ENCODE results near the gene LINGO4.

Gene LINGO4

GRCh38 chr1:151847867-151848596 is 42.8 kb upstream of the LINGO4 start:
- no peak overlapping the region for H3K9ac ChIP-seq (ENCODE audit: low read depth, low read length, poor library complexity, severe bottlenecking)
- H4K20me1 ChIP-seq (ENCODE audit: insufficient read depth, low read length, poor library complexity, severe bottlenecking), result no peaks in the 10 kb centered on the region
- H3K36me3 ChIP-seq (ENCODE audit: insufficient read depth, low read length), result no peaks in the 10 kb centered on the region
- H3K4me2 ChIP-seq (ENCODE audit: low read depth, low read length, poor library complexity, severe bottlenecking), result no peak overlapping the region
- no peaks in the 10 kb centered on the region for H3K9me3 ChIP-seq (ENCODE audit: insufficient read depth, low read depth, low read length)
- TF ChIP-seq CTCF (conservative IDR thresholded peaks at IDR 0.05; ENCODE audit: low read length) (no peak), EZH2phosphoT487 (IDR thresholded peaks at IDR 0.05; ENCODE audit: borderline replicate concordance) (no peak)
- no peaks in the 10 kb centered on the region for H3K4me1 ChIP-seq (ENCODE audit: insufficient read depth, low read length, poor library complexity, severe bottlenecking)
- no peak overlapping the region for H3K4me3 ChIP-seq (ENCODE audit: low read length, poor library complexity, severe bottlenecking)
- no peaks in the 10 kb centered on the region for H3F3A ChIP-seq (ENCODE audit: low read depth)
- H2AFZ ChIP-seq (ENCODE audit: low read length), result no peak overlapping the region
- no peaks in the 10 kb centered on the region for H3K9me2 ChIP-seq (replicated peaks; ENCODE audit: low read depth, low read length)
- no peaks in the 10 kb centered on the region for H3K79me2 ChIP-seq (ENCODE audit: insufficient read depth, low read length)
- no peaks in the 10 kb centered on the region for H3K27me3 ChIP-seq (ENCODE audit: insufficient read depth, low read length, poor library complexity, severe bottlenecking)

- Histone ChIP-seq H3K9ac (ENCODE audit: low read depth, low read length, poor library complexity, severe bottlenecking) (no peak overlapping the region), H4K20me1 (ENCODE audit: insufficient read depth, low read length, poor library complexity, severe bottlenecking) (no peaks in the 10 kb centered on the region), H3F3A (ENCODE audit: low read depth) (no peaks in the 10 kb centered on the region), H3K4me2 (ENCODE audit: low read depth, low read length, poor library complexity, severe bottlenecking) (no peak overlapping the region), H3K27me3 (ENCODE audit: insufficient read depth, low read length, poor library complexity, severe bottlenecking) (no peaks in the 10 kb centered on the region), H2AFZ (ENCODE audit: low read length) (peak overlapping the region; percentile 59; the same call in 1 of the 2 replicates), H3K79me2 (ENCODE audit: insufficient read depth, low read length) (no peaks in the 10 kb centered on the region), H3K4me3 (ENCODE audit: low read length, poor library complexity, severe bottlenecking) (no peak overlapping the region), H3K9me2 (replicated peaks; ENCODE audit: low read depth, low read length) (no peaks in the 10 kb centered on the region), H3K4me1 (ENCODE audit: insufficient read depth, low read length, poor library complexity, severe bottlenecking) (no peaks in the 10 kb centered on the region), H3K9me3 (ENCODE audit: insufficient read depth, low read depth, low read length) (no peaks in the 10 kb centered on the region), H3K36me3 (ENCODE audit: insufficient read depth, low read length) (no peaks in the 10 kb centered on the region)
- no peak for TF ChIP-seq EZH2phosphoT487 (IDR thresholded peaks at IDR 0.05; ENCODE audit: borderline replicate concordance)
- no peak for TF ChIP-seq CTCF (conservative IDR thresholded peaks at IDR 0.05; ENCODE audit: low read length)
Measured at GRCh38 chr1:151846686-151847237, 41.5 kb upstream of the LINGO4 start.

GRCh38 chr1:151846062-151846568 is 40.9 kb upstream of the LINGO4 start:
- Histone ChIP-seq H3K36me3 (ENCODE audit: insufficient read depth, low read length) (no peaks in the 10 kb centered on the region), H3K4me2 (ENCODE audit: low read depth, low read length, poor library complexity, severe bottlenecking) (no peak overlapping the region), H3K27me3 (ENCODE audit: insufficient read depth, low read length, poor library complexity, severe bottlenecking) (no peaks in the 10 kb centered on the region), H3K4me1 (ENCODE audit: insufficient read depth, low read length, poor library complexity, severe bottlenecking) (no peaks in the 10 kb centered on the region), H2AFZ (ENCODE audit: low read length) (peak overlapping the region; percentile 59; the same call in 1 of the 2 replicates), H4K20me1 (ENCODE audit: insufficient read depth, low read length, poor library complexity, severe bottlenecking) (no peaks in the 10 kb centered on the region), H3K9me3 (ENCODE audit: insufficient read depth, low read depth, low read length) (no peaks in the 10 kb centered on the region), H3F3A (ENCODE audit: low read depth) (no peaks in the 10 kb centered on the region), H3K9ac (ENCODE audit: low read depth, low read length, poor library complexity, severe bottlenecking) (no peak overlapping the region), H3K9me2 (replicated peaks; ENCODE audit: low read depth, low read length) (no peaks in the 10 kb centered on the region), H3K79me2 (ENCODE audit: insufficient read depth, low read length) (no peaks in the 10 kb centered on the region), H3K4me3 (ENCODE audit: low read length, poor library complexity, severe bottlenecking) (no peak overlapping the region)
- TF ChIP-seq EZH2phosphoT487 (IDR thresholded peaks at IDR 0.05; ENCODE audit: borderline replicate concordance), result no peak
- no peak; the same call in 1 of the 2 replicates for TF ChIP-seq CTCF (conservative IDR thresholded peaks at IDR 0.05; ENCODE audit: low read length)

All from Loucy (cell line).